H9 (cell line): ENCODE measurements around the gene OVOL3. TPM values are rescaled to one million over a fixed set of nuclear protein-coding genes. Genes with fewer than 3 reads are reported as not detected.

Source experiments
- DNase-seq: peaks from one replicate; pipeline ENCODE4 v3.0.0-alpha.2; 2017
- H2AFZ ChIP-seq: one replicate; pipeline ENCODE4 v1.6.1; 2013; ENCODE audit warnings: mild to moderate bottlenecking, low read length, control low read depth, moderate library complexity
- H2AK5ac ChIP-seq: 2 replicates; pipeline ENCODE4 v1.6.1; 2013; ENCODE audit warnings: low read length, control low read depth, mixed read lengths; ENCODE audit not compliant: insufficient read length
- H2BK120ac ChIP-seq: one replicate; pipeline ENCODE4 v1.6.1; 2013; ENCODE audit warnings: low read depth, mild to moderate bottlenecking, low read length, control low read depth, inconsistent platforms; ENCODE audit not compliant: poor library complexity, severe bottlenecking
- H2BK12ac ChIP-seq: 2 replicates; pipeline ENCODE4 v1.6.1; 2013; ENCODE audit warnings: low read length, control low read depth, mixed read lengths, low read depth; ENCODE audit not compliant: insufficient read length
- H2BK15ac ChIP-seq: 2 replicates; pipeline ENCODE4 v1.6.1; 2013; ENCODE audit warnings: low read depth, low read length, control low read depth
- H2BK20ac ChIP-seq: one replicate; pipeline ENCODE4 v1.6.1; 2013; ENCODE audit warnings: low read depth, mild to moderate bottlenecking, low read length, control low read depth, inconsistent platforms; ENCODE audit not compliant: poor library complexity, severe bottlenecking
- H2BK5ac ChIP-seq: 2 replicates; pipeline ENCODE4 v1.6.1; 2013; ENCODE audit warnings: low read length, control low read depth, mixed read lengths; ENCODE audit not compliant: insufficient read length
- H3K14ac ChIP-seq: 2 replicates; pipeline ENCODE4 v1.6.1; 2013; ENCODE audit warnings: low read length, control low read depth; ENCODE audit not compliant: insufficient read depth
- H3K18ac ChIP-seq: 2 replicates; pipeline ENCODE4 v1.6.1; 2013; ENCODE audit warnings: low read depth, mild to moderate bottlenecking, mixed read lengths, low read length, control low read depth; ENCODE audit not compliant: insufficient read length
- H3K23ac ChIP-seq: 2 replicates; pipeline ENCODE4 v1.6.1; 2013; ENCODE audit warnings: low read length, control low read depth, mixed read lengths, low read depth; ENCODE audit not compliant: insufficient read length
- H3K23me2 ChIP-seq: 2 replicates; pipeline ENCODE4 v1.6.1; 2013; ENCODE audit warnings: low read depth, mild to moderate bottlenecking, mixed read lengths, low read length, control low read depth; ENCODE audit not compliant: insufficient read length, poor library complexity, severe bottlenecking
- H3K27ac ChIP-seq: 2 replicates; pipeline ENCODE4 v1.5.1; 2013; ENCODE audit warnings: low read length, control low read depth, mixed read lengths, low read depth; ENCODE audit not compliant: insufficient read length
- H3K27me3 ChIP-seq: 2 replicates; pipeline ENCODE4 v1.6.1; 2013; ENCODE audit warnings: low read length, control low read depth, inconsistent platforms; ENCODE audit not compliant: insufficient read depth
- H3K4ac ChIP-seq: 2 replicates; pipeline ENCODE4 v1.6.1; 2013; ENCODE audit warnings: low read depth, mild to moderate bottlenecking, control low read depth, inconsistent platforms, low read length, moderate library complexity
- H3K4me1 ChIP-seq: 2 replicates; pipeline ENCODE4 v1.6.1; 2013; ENCODE audit warnings: low read length, control low read depth, inconsistent platforms; ENCODE audit not compliant: insufficient read depth
- H3K4me2 ChIP-seq: 2 replicates; pipeline ENCODE4 v1.6.1; 2013; ENCODE audit warnings: low read length, control low read depth, mixed read lengths; ENCODE audit not compliant: insufficient read length, insufficient read depth
- H3K56ac ChIP-seq: 2 replicates; pipeline ENCODE4 v1.6.1; 2013; ENCODE audit warnings: low read depth, mild to moderate bottlenecking, mixed read lengths, low read length, control low read depth; ENCODE audit not compliant: insufficient read length
- H3K79me1 ChIP-seq: 2 replicates; pipeline ENCODE4 v1.6.1; 2013; ENCODE audit warnings: low read depth, mild to moderate bottlenecking, moderate library complexity, low read length, control low read depth, inconsistent platforms; ENCODE audit not compliant: insufficient read depth, poor library complexity, severe bottlenecking
- H3K79me2 ChIP-seq: 2 replicates; pipeline ENCODE4 v1.6.1; 2013; ENCODE audit warnings: low read length, control low read depth, inconsistent platforms; ENCODE audit not compliant: insufficient read depth
- H3K9ac ChIP-seq: 2 replicates; pipeline ENCODE4 v1.6.1; 2013; ENCODE audit warnings: low read length, control low read depth, mixed read lengths; ENCODE audit not compliant: insufficient read length; ENCODE audit errors: extremely low read depth
- H3K9me3 ChIP-seq: one replicate; pipeline ENCODE4 v1.6.1; 2013; ENCODE audit warnings: low read depth, low read length, inconsistent platforms; ENCODE audit not compliant: control insufficient read depth
- H3T11ph ChIP-seq: one replicate; pipeline ENCODE4 v1.6.1; 2013; ENCODE audit warnings: mild to moderate bottlenecking, low read length, control low read depth, inconsistent platforms
- H4K20me1 ChIP-seq: one replicate; pipeline ENCODE4 v1.6.1; 2013; ENCODE audit not compliant: control insufficient read depth, insufficient read length, insufficient read depth
- H4K5ac ChIP-seq: 2 replicates; pipeline ENCODE4 v1.6.1; 2013; ENCODE audit warnings: low read depth, mild to moderate bottlenecking, mixed read lengths, low read length, control low read depth; ENCODE audit not compliant: insufficient read length
- H4K8ac ChIP-seq: replicated peaks from 2 replicates; pipeline ENCODE4 v1.6.1; 2013; ENCODE audit warnings: low read length, control low read depth, mixed read lengths, low read depth; ENCODE audit not compliant: insufficient read length
- H4K91ac ChIP-seq: 2 replicates; pipeline ENCODE4 v1.6.1; 2013; ENCODE audit warnings: low read depth, mild to moderate bottlenecking, moderate library complexity, mixed read lengths, low read length, control low read depth; ENCODE audit not compliant: insufficient read length
- H3K27ac Mint-ChIP-seq, 3 experiments: 2 replicates in 2 of 3; 3 replicates in 1 of 3; pipeline ENCODE4 v1.8.0; 2020 to 2021; ENCODE audit warnings: mixed read lengths in 3 of 3, mild to moderate bottlenecking in 1 of 3, moderate library complexity in 1 of 3
- H3K27me3 Mint-ChIP-seq: 2 replicates; pipeline ENCODE4 v1.8.0; 2021; ENCODE audit warnings: low read depth, mild to moderate bottlenecking, moderate library complexity, mixed read lengths
- H3K36me3 Mint-ChIP-seq, 3 experiments: 2 replicates in 2 of 3; 3 replicates in 1 of 3; pipeline ENCODE4 v1.8.0; 2020 to 2021; ENCODE audit warnings: low read depth in 3 of 3, mixed read lengths in 3 of 3; ENCODE audit not compliant: insufficient read depth in 1 of 3
- H3K4me1 Mint-ChIP-seq, 2 experiments: 2 replicates each; pipeline ENCODE4 v1.8.0; 2020; ENCODE audit warnings: mixed read lengths in 2 of 2
- H3K4me3 Mint-ChIP-seq, 2 experiments: 2 replicates in 1 of 2; 3 replicates in 1 of 2; pipeline ENCODE4 v1.8.0; 2020 to 2021; ENCODE audit warnings: mild to moderate bottlenecking in 2 of 2, mixed read lengths in 2 of 2, moderate library complexity in 1 of 2
- H3K9me3 Mint-ChIP-seq, 2 experiments: 2 replicates in 1 of 2; 3 replicates in 1 of 2; pipeline ENCODE4 v1.8.0; 2020; ENCODE audit warnings: mild to moderate bottlenecking in 2 of 2, mixed read lengths in 2 of 2, moderate library complexity in 1 of 2
- CTCF ChIP-seq: fragments of 200-600 bp; sonication (generic); conservative IDR thresholded peaks from 3 replicates; pipeline ENCODE4 v1.8.0; 2021; ENCODE audit warnings: antibody characterized with exemption, mild to moderate bottlenecking
- WGBS: extraction: QIAGEN DNeasy Blood & Tissue Kit; methylation state at CpG from one replicate; pipeline ENCODE4 v1.1.7; 2013; ENCODE audit warnings: missing lambda C conversion rate, low lambda C conversion rate, mixed read lengths; ENCODE audit not compliant: insufficient read length; ENCODE audit errors: extremely low coverage; 5-methylcytosine and 5-hydroxymethylcytosine counted together
- total RNA-seq: library from RNA; stranded (reverse); gene quantifications from 2 replicates; pipeline ENCODE4 v1.2.1, GENCODE V29; 2021

OVOL3 gene
- total RNA-seq, 1 experiment from 2014 or later, result not detected

- H3K4me1 ChIP-seq, result no peaks in the 10 kb centered on the region
- TF ChIP-seq CTCF, result no peak
- no peaks in the 10 kb centered on the region for H3K27me3 ChIP-seq
- H4K91ac ChIP-seq, result no peak overlapping the region
- Mint-ChIP-seq H3K36me3 (peaks cover 26 to 74% (median 57%) of the 10 kb centered on the region in 3 experiments), H3K4me3 (no peak overlapping the region), H3K27ac (no peak overlapping the region), H3K4me1 (peaks cover 10% of the 10 kb centered on the region in 2 experiments), H3K27me3 (no peaks in the 10 kb centered on the region; the same call in 1 of the 2 replicates), H3K9me3 (no peaks in the 10 kb centered on the region)
- H3K23me2 ChIP-seq, result no peaks in the 10 kb centered on the region
- no peak overlapping the region for H3K4me2 ChIP-seq
- H2BK15ac ChIP-seq, result no peak overlapping the region
- no peak overlapping the region for H3K4ac ChIP-seq
- no peaks in the 10 kb centered on the region for H3K79me2 ChIP-seq
- no peak overlapping the region for H3K56ac ChIP-seq
- H4K5ac ChIP-seq, result no peak overlapping the region
- no CpG with 5 or more reads among the region's 24 CpGs for WGBS
- H4K8ac ChIP-seq, result no peak overlapping the region
- DNase-seq, result no peak
- no peak overlapping the region for H3K9ac ChIP-seq
- no peaks in the 10 kb centered on the region for H3K9me3 ChIP-seq
- H2AK5ac ChIP-seq, result no peak overlapping the region
- no peak overlapping the region for H3K23ac ChIP-seq
- no peak overlapping the region for H3T11ph ChIP-seq
- H2BK5ac ChIP-seq, result no peak overlapping the region
- no peak overlapping the region for H2AFZ ChIP-seq
- no peak overlapping the region for H3K18ac ChIP-seq
- no peak overlapping the region for H2BK20ac ChIP-seq
- no peaks in the 10 kb centered on the region for H3K79me1 ChIP-seq
- no peak overlapping the region for H3K14ac ChIP-seq
- no peak overlapping the region for H2BK120ac ChIP-seq
- no peak overlapping the region for H3K27ac ChIP-seq
- no peaks in the 10 kb centered on the region for H4K20me1 ChIP-seq
- H2BK12ac ChIP-seq, result no peak overlapping the region
Observed at GRCh38 chr19:36103040-36103626, 7.8 kb upstream of the OVOL3 start.
